ENCODE measurements around the gene PHF13. TPM values are rescaled to one million over a fixed set of nuclear protein-coding genes. Genes with fewer than 3 reads are reported as not detected.

Gene PHF13
- 6.2 and 7.8 TPM in 2 replicates for total RNA-seq

DNA sequence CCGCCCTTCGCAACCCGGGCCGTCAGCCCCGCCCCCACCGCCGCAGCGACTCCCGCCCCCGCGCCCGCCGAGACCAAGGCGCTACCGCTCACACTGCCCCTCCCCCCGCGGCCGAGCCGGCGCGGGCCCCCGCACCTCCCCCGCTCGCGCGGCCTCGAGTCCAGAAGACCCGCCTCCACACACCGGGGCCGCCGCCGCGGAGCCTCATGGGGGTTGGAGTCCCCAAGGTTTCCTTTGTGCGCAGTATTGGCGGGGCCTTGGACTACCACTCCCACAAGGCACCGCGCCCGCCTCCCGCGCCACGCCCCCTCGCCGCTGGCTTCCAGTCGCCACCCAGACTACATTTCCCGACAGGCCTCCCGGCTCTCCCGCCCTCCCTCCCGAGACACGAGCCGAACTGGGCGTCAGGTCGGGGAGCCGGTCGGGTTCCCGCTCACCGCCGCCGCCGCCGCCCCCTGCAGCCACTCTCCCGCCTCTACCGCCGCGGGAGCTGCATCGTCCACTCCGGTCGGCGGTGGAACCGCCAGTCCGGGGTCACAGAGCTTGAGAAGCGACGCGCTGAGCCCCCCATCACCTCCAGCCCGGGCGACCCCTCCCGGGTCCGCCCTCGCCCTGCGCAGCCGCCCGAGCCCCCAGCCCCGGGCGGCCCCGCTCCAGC is at the start of gene PHF13:
Gene PHF13, plus strand, starts transcription at position 371 of the 658 bp plus-strand sequence. CDS start 336 bp downstream, outside the sequence.

DNA sequence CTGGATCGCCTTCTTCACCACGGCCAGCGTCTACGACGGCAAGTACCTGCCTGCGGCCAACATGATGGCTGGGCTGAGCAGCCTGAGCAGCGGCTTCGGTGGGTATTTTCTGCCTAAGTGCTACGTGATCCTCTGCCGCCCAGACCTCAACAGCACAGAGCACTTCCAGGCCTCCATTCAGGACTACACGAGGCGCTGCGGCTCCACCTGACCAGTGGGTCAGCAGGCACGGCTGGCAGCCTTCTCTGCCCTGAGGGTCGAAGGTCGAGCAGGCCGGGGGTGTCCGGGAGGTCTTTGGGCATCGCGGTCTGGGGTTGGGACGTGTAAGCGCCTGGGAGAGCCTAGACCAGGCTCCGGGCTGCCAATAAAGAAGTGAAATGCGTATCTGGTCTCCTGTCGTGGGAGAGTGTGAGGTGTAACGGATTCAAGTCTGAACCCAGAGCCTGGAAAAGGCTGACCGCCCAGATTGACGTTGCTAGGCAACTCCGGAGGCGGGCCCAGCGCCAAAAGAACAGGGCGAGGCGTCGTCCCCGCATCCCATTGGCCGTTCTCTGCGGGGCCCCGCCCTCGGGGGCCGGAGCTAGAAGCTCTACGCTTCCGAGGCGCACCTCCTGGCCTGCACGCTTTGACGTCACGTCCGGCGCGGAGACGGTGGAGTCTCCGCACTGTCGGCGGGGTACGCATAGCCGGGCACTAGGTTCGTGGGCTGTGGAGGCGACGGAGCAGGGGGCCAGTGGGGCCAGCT is 34.0 kb upstream of the PHF13 start, which contains the start of gene ZBTB48:
Gene ZBTB48, plus strand, starts transcription at position 621 of the 745 bp plus-strand sequence. CDS start 616 bp downstream, outside the sequence.

DNA sequence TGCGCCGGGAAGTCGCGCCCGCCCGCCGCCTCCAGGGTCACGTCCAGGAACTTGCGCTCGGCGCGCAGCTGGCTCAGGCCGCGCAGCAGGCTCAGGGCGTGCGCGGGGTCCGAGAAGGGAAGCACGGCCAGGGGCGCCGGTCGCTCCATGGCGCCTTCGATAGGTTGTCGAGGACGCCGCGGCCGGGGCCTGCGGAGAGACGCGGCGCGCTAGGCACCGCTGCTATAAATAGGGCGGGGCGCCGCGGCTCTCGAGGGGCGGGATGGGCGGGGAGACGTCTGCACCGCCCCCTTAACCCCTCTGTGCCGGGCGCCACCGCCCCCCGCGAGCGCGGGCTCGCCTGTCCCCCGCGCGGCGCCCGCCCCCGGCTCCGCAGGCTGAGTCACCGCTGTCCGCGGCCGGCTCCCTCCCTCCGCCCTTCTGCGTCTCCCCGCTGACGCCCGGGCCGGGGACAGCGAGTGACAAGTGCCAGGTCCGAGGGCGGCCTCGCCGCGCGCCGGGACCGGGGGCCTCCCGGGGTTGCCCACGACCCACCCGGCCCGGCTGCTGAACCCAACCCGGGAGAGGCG is 10.8 kb upstream of the PHF13 start, which contains the start of gene KLHL21:
Gene KLHL21, minus strand, starts transcription at position 201 of the 569 bp plus-strand sequence. Its CDS starts 52 bp downstream, at position 149.

DNA sequence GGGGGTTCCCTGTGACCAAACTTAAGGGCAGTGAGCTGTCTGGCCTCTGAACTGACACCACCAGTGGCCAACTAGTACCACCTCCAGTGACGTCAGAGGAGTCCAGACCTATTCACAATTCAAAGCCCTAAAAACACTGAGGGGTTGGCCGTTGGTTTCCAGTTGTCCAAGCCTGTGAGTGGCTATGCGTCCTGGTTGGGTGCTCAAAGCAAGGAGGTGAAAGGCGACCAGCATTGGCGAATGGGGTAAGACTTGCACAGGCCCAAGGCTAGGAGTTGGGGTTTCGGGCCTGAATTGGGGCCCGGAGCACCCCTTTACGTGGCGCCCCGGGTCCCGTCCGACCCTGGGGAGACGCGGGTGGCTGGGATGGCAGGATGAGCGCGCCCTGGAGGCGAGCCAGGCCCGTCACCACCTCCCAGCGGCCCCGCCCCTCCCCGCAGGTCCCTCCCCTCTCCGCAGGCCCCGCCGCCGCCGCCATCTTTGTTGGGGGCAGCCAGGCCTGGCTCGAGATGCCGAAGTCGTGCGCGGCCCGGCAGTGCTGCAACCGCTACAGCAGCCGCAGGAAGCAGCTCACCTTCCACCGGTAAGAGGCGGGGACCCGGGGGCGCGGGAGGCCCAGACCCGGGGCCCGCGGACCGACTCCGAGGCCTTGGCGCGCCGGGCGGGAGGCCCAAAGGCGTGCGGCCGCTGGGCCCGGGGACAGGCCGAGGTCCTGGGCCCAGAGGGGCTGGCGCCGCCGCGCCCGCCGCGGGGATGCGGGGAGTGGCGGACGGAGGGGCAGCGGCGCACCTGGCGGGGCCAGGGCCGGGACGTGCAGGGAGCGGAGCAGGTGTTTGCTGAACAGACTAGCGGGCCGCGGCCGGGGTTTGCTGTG is 11.4 kb downstream of the PHF13 start, which contains the start of gene THAP3:
Gene THAP3, plus strand, starts transcription at position 159 of the 874 bp plus-strand sequence. Its CDS starts 351 bp downstream, at position 510.

Other genes starting within 250 kb of the PHF13 start
- gene ACOT7, start 220.0 kb upstream of the PHF13 start, total RNA-seq, result 53.9 and 82.7 TPM in 2 replicates
- gene HES2, start 193.8 kb upstream of the PHF13 start, total RNA-seq, result not detected in 2 replicates
- not detected in 2 replicates for gene ESPN, start 189.0 kb upstream of the PHF13 start, total RNA-seq
- 1.8 and 2.0 TPM in 2 replicates for gene TNFRSF25, start 147.6 kb upstream of the PHF13 start, total RNA-seq
- 8.5 and 8.9 TPM in 2 replicates for gene PLEKHG5, start 122.1 kb upstream of the PHF13 start, total RNA-seq
- 12.1 and 17.9 TPM in 2 replicates for gene NOL9, start 59.2 kb upstream of the PHF13 start, total RNA-seq
- not detected in 2 replicates for gene TAS1R1, start 58.4 kb upstream of the PHF13 start, total RNA-seq
- 3.7 and 6.6 TPM in 2 replicates for gene ZBTB48, start 33.7 kb upstream of the PHF13 start, total RNA-seq
- 23.6 and 26.9 TPM in 2 replicates for gene KLHL21, start 10.9 kb upstream of the PHF13 start, total RNA-seq
- gene THAP3, start 11.1 kb downstream of the PHF13 start, total RNA-seq, result 13.5 and 21.8 TPM in 2 replicates
- gene DNAJC11, start 88.1 kb downstream of the PHF13 start, total RNA-seq, result 25.4 and 27.6 TPM in 2 replicates
- 70.3 and 80.6 TPM in 2 replicates for gene CAMTA1, start 171.7 kb downstream of the PHF13 start, total RNA-seq

All from myometrial cell (primary cell).